Endothelial cell of umbilical vein (primary cell): Measurements from ENCODE around the gene SAPCD2. TPM values are rescaled to one million over a fixed set of nuclear protein-coding genes. Genes with fewer than 3 reads are reported as not detected.

ENCODE experiments used
- BruUV-seq: library from RNA; stranded (reverse); fragments of 400-500 nt; replicated peaks from 2 replicates; lab custom pipeline; 2021; lab: Mats Ljungman, UMichigan
- CTCF ChIA-PET: fragments of 300-600, 350-600 bp; sonication (Branson Sonifier 250); formaldehyde crosslinking; loops from one replicate; lab custom pipeline; 2021; ENCODE audit warnings: antibody characterized with exemption, inconsistent platforms; lab: Charles Lee
- POLR2A ChIA-PET: fragments of 300-600, 350-600 bp; sonication (Branson Sonifier 250); formaldehyde crosslinking; loops from one replicate; lab custom pipeline; 2021; ENCODE audit warnings: antibody characterized with exemption, inconsistent platforms; lab: Charles Lee
- DNase-seq: peaks from one replicate; pipeline ENCODE4 v3.0.0-alpha.2; 2011; ENCODE audit warnings: low read depth, low spot score
- FAIRE-seq: peaks from 2 replicates; lab custom pipeline; 2011; peaks lifted over from hg19 to GRCh38; lab: Jason Lieb, UNC
- H2AFZ ChIP-seq: 2 replicates; pipeline ENCODE4 v1.6.0; 2012; ENCODE audit warnings: low read depth, low read length, control low read depth, inconsistent platforms
- H3K27ac ChIP-seq: 2 replicates; pipeline ENCODE4 v1.5.1; 2011; ENCODE audit warnings: low read depth, mild to moderate bottlenecking, control low read depth, low read length, moderate library complexity; ENCODE audit not compliant: insufficient read depth
- H3K27me3 ChIP-seq, 2 experiments: 2 replicates each; pipeline versions ENCODE4 v1.6.0 to v1.6.1; 2011; ENCODE audit warnings: low read length in 2 of 2, mixed read lengths in 1 of 2; ENCODE audit not compliant: control insufficient read depth in 2 of 2, insufficient read depth in 2 of 2
- H3K36me3 ChIP-seq, 2 experiments: 2 replicates in 1 of 2; 3 replicates in 1 of 2; pipeline ENCODE4 v1.5.1; 2011; ENCODE audit warnings: low read length in 2 of 2, mild to moderate bottlenecking in 1 of 2, moderate library complexity in 1 of 2; ENCODE audit not compliant: control insufficient read depth in 2 of 2, insufficient read depth in 2 of 2; ENCODE audit errors: extremely low read depth in 1 of 2
- H3K4me1 ChIP-seq: 3 replicates; pipeline ENCODE4 v1.5.1; 2011; ENCODE audit warnings: mild to moderate bottlenecking, low read length; ENCODE audit not compliant: control insufficient read depth, insufficient read depth; ENCODE audit errors: extremely low read depth
- H3K4me2 ChIP-seq: 2 replicates; pipeline ENCODE4 v1.6.1; 2011; ENCODE audit warnings: low read length, control low read depth, mixed read lengths; ENCODE audit not compliant: insufficient read depth
- H3K4me3 ChIP-seq, 3 experiments: fragments of 200-600 bp in 1 of 3; sonication (generic), shearing (Covaris generic) in 1 of 3; replicated peaks in 1 of 3; 2 replicates each; pipeline ENCODE4 v1.5.1; 2011 to 2016; ENCODE audit warnings: control low read depth in 3 of 3, low read length in 3 of 3, mild to moderate bottlenecking in 2 of 3, inconsistent platforms in 1 of 3, low read depth in 1 of 3, moderate library complexity in 1 of 3; ENCODE audit not compliant: insufficient read depth in 1 of 3
- H3K79me2 ChIP-seq: 2 replicates; pipeline ENCODE4 v1.6.0; 2012; ENCODE audit warnings: low read length, inconsistent platforms; ENCODE audit not compliant: control insufficient read depth, insufficient read depth
- H3K9ac ChIP-seq: replicated peaks from 2 replicates; pipeline ENCODE3; 2011; ENCODE audit warnings: low read length, control low read depth; ENCODE audit not compliant: insufficient read depth; ENCODE audit errors: extremely low read depth
- H3K9me1 ChIP-seq: replicated peaks from 3 replicates; pipeline ENCODE4 v1.6.0; 2011; ENCODE audit warnings: mild to moderate bottlenecking, low read length; ENCODE audit not compliant: control insufficient read depth, insufficient read depth; ENCODE audit errors: extremely low read depth
- H3K9me3 ChIP-seq: replicated peaks from 2 replicates; pipeline ENCODE4 v1.5.1; 2012; ENCODE audit warnings: low read length, inconsistent platforms; ENCODE audit not compliant: control insufficient read depth, insufficient read depth
- H4K20me1 ChIP-seq: replicated peaks from 2 replicates; pipeline ENCODE3; 2011; ENCODE audit warnings: mild to moderate bottlenecking, low read length; ENCODE audit not compliant: control insufficient read depth, insufficient read depth; ENCODE audit errors: extremely low read depth
- CTCF ChIP-seq, 2 donors: IDR thresholded peaks; 1 replicate in 1 of 2; 2 replicates in 1 of 2; pipeline ENCODE4 v1.5.1; 2011; ENCODE audit warnings: low read length in 2 of 2, mild to moderate bottlenecking in 2 of 2, moderate library complexity in 2 of 2, control low read depth in 1 of 2, inconsistent platforms in 1 of 2, low read depth in 1 of 2; ENCODE audit not compliant: insufficient read depth in 1 of 2; ENCODE audit errors: extremely low read depth in 1 of 2
- EZH2 ChIP-seq: IDR thresholded peaks from 2 replicates; pipeline ENCODE4 v1.6.1; 2012; ENCODE audit warnings: borderline replicate concordance, low read depth, mild to moderate bottlenecking, moderate library complexity, low read length, inconsistent platforms; ENCODE audit not compliant: severe bottlenecking
- FOS ChIP-seq: IDR thresholded peaks from 2 replicates; pipeline ENCODE4 v1.6.1; 2011; ENCODE audit warnings: mild to moderate bottlenecking, low read length, moderate library complexity, borderline replicate concordance; ENCODE audit not compliant: insufficient read depth
- GATA2 ChIP-seq: IDR thresholded peaks from 2 replicates; pipeline ENCODE4 v1.7.0; 2011; ENCODE audit warnings: low read depth, mild to moderate bottlenecking, moderate library complexity, mixed read lengths, low read length; ENCODE audit not compliant: insufficient read length, insufficient read depth
- JUN ChIP-seq: IDR thresholded peaks from 2 replicates; pipeline ENCODE4 v1.6.1; 2011; ENCODE audit warnings: borderline replicate concordance, low read depth; ENCODE audit not compliant: insufficient read length, insufficient read depth
- MYC ChIP-seq: IDR thresholded peaks from one replicate; pipeline ENCODE4 v1.6.1; 2011; ENCODE audit warnings: mild to moderate bottlenecking, low read depth, low read length
- POLR2AphosphoS5 ChIP-seq: IDR thresholded peaks from 2 replicates; pipeline ENCODE4 v1.6.1; 2012; ENCODE audit warnings: low read depth, mild to moderate bottlenecking, control low read depth, low read length, moderate library complexity; ENCODE audit not compliant: insufficient read depth
- dilution Hi-C: fragments of 300-500 bp; cut with MboI; formaldehyde crosslinking; loops from one replicate; pipeline ENCODE4 v1.15.0; 2019; ENCODE audit warnings: low sequenced_read_pairs; ENCODE audit not compliant: extremely low pct_ligation_motif_present
- intact Hi-C: fragments of 100-400 bp; cut with micrococcal nuclease; formaldehyde crosslinking; loops from one replicate; pipeline ENCODE4 v1.10.0; 2022
- polyA plus RNA-seq, 4 experiments: library from polyadenylated mRNA; depleted of rRNA in 3 of 4; stranded (reverse) in 3 of 4; unstranded in 1 of 4; fragments of >200 nt; gene quantifications; 2 replicates each; pipeline versions ENCODE4 v1.2.1 to v1.2.3, GENCODE V29; 2011 to 2012; ENCODE audit warnings: missing spikeins in 1 of 4
- total RNA-seq: library from RNA; stranded (reverse); gene quantifications from 2 replicates; pipeline ENCODE4 v1.2.3, GENCODE V29; 2021
- TF ChIP-seq, protein P1 (sequence below): IDR thresholded peaks from 2 replicates; pipeline ENCODE4 v1.6.1; 2011; ENCODE audit not compliant: insufficient read depth, insufficient read length

Gene SAPCD2
- total and polyA plus RNA-seq, 2 donors (not counting 3 experiments of a cell fraction or from before 2014, with no cell fraction given) = 11.5 to 27.8 TPM

DNA sequence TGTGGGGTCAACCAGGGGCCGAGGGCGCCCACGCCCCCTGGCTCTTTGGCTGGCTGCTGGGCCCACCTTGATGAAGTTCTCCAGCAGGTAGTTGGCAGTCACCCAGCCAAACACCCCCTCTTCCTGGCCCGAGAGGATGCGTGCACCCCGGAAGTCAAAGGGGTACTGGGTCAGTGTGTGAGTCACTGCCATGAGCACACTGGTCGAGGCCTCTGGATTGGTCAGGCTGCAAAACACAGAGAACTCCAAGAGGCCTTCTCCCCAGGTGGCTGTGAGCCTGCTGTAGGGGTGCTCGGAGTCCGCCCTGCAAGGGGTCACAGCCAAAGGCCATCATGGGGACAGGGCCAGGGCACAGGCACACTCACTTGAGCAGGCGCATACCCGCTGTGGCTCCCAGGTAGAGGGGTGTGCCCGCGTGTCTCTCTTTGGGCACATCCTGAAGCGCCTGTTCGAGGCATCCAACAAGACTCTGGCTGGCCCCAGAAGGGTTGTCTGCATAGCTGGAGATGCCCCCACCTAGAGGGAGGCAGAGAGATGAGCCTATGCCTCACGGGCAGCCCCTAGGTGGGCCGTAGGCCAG, 19.1 kb downstream of the SAPCD2 start:
- Histone ChIP-seq H3K36me3 (no peaks in the 10 kb centered on the region), H3K4me2 (no peak overlapping the region), H3K27ac (no peak overlapping the region), H3K4me1 (peaks cover 2% of the 10 kb centered on the region), H3K9ac (no peak overlapping the region), H3K4me3 (no peak overlapping the region), H4K20me1 (no peaks in the 10 kb centered on the region), H3K9me3 (no peaks in the 10 kb centered on the region), H2AFZ (no peak overlapping the region), H3K27me3 (peaks cover 8 to 21% of the 10 kb centered on the region in 2 experiments), H3K9me1 (no peaks in the 10 kb centered on the region), H3K79me2 (no peaks in the 10 kb centered on the region)
- FAIRE-seq (no peak), DNase-seq (no peak)
- ChIA-PET CTCF (interaction anchor here (2.0 kb wide), 1 partner anchor 13 kb away, joined by 12 read pairs; no protein-coding TSS in a partner anchor), POLR2A (no interaction called here)
- dilution Hi-C loops (no loop called here), intact Hi-C loops (no loop called here)
- no TSS peak for BruUV-seq
- TF ChIP-seq CTCF (IDR thresholded peaks at IDR 0.05; ENCODE audit: extremely low read depth in 1 of 2, insufficient read depth in 1 of 2, low read depth in 1 of 2, low read length in 2 of 2) = no peak
- TF ChIP-seq, protein P1, sequence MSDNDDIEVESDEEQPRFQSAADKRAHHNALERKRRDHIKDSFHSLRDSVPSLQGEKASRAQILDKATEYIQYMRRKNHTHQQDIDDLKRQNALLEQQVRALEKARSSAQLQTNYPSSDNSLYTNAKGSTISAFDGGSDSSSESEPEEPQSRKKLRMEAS = no peak
- TF ChIP-seq POLR2AphosphoS5 = no peak
- no peak for TF ChIP-seq MYC
- no peak for TF ChIP-seq JUN
- TF ChIP-seq FOS = no peak
- TF ChIP-seq GATA2 = no peak
- no peak for TF ChIP-seq EZH2
